SK-N-SH treated with all-trans-retinoic acid at 6 μM for 48 hours (cell line): ENCODE results near the gene KRT15.
A peak's percentile ranks its signal among the peaks of the same experiment; 100 is the strongest.

Source experiments
- ATAC-seq: fragments of 200-7000 bp; cut with Tn5 transposase; 3 replicates; pipeline ENCODE4 v1.9.1; 2020; ENCODE audit warnings: mild to moderate bottlenecking, moderate library complexity
- BACH2 ChIP-seq: fragments of 250-450 bp; sonication (Bioruptor Pico); IDR thresholded peaks from 2 replicates; pipeline ENCODE4 v1.9.0; 2021; ENCODE audit warnings: mild to moderate bottlenecking, borderline replicate concordance
- CSDC2 ChIP-seq: fragments of 250-450 bp; sonication (Bioruptor Pico); IDR thresholded peaks from 2 replicates; pipeline ENCODE4 v1.5.0; 2020; ENCODE audit warnings: mild to moderate bottlenecking, moderate library complexity
- ESRRG ChIP-seq: fragments of 250-450 bp; sonication (Bioruptor Pico); IDR thresholded peaks from 2 replicates; pipeline ENCODE4 v1.6.1; 2021; ENCODE audit warnings: mild to moderate bottlenecking
- GLIS3 ChIP-seq: fragments of 250-450 bp; sonication (Bioruptor Pico); IDR thresholded peaks from 2 replicates; pipeline ENCODE4 v1.5.0; 2020; ENCODE audit warnings: mild to moderate bottlenecking, moderate library complexity
- ISL1 ChIP-seq: fragments of 250-450 bp; sonication (Bioruptor Pico); IDR thresholded peaks from 2 replicates; pipeline ENCODE4 v2.1.2; 2022; ENCODE audit warnings: mild to moderate bottlenecking, moderate library complexity
- OSR1 ChIP-seq: fragments of 250-450 bp; sonication (Bioruptor Pico); IDR thresholded peaks from 2 replicates; pipeline ENCODE4 v1.8.0; 2022; ENCODE audit warnings: moderate library complexity, mild to moderate bottlenecking, inconsistent platforms
- RARB ChIP-seq: fragments of 250-450 bp; sonication (Bioruptor Pico); IDR thresholded peaks from 2 replicates; pipeline ENCODE4 v1.8.0; 2021; ENCODE audit warnings: mild to moderate bottlenecking, moderate library complexity
- SNAI2 ChIP-seq: fragments of 250-450 bp; sonication (Bioruptor Pico); IDR thresholded peaks from 2 replicates; pipeline ENCODE4 v1.5.0; 2020; ENCODE audit warnings: mild to moderate bottlenecking, moderate library complexity
- TCF4 ChIP-seq: fragments of 250-450 bp; sonication (Bioruptor Pico); IDR thresholded peaks from 2 replicates; pipeline ENCODE4 v1.8.0; 2021; ENCODE audit warnings: mild to moderate bottlenecking, moderate library complexity, borderline replicate concordance
- ZC3H10 ChIP-seq: fragments of 250-450 bp; sonication (Bioruptor Pico); IDR thresholded peaks from 2 replicates; pipeline ENCODE4 v1.5.1; 2021; ENCODE audit warnings: mild to moderate bottlenecking, moderate library complexity
- ZFP3 ChIP-seq: fragments of 250-450 bp; sonication (Bioruptor Pico); IDR thresholded peaks from 2 replicates; pipeline ENCODE4 v1.5.0; 2020; ENCODE audit warnings: mild to moderate bottlenecking, moderate library complexity
- ZFP30 ChIP-seq: fragments of 450-650 bp; formaldehyde crosslinking; IDR thresholded peaks from 2 replicates; pipeline ENCODE4 v1.5.0; 2022; ENCODE audit warnings: mild to moderate bottlenecking, moderate library complexity
- ZNF565 ChIP-seq: fragments of 450-650 bp; formaldehyde crosslinking; conservative IDR thresholded peaks from 2 replicates; pipeline ENCODE4 v1.5.0; 2020; ENCODE audit warnings: low read depth, mild to moderate bottlenecking, moderate library complexity
- ZNF70 ChIP-seq: fragments of 450-650 bp; formaldehyde crosslinking; IDR thresholded peaks from 2 replicates; pipeline ENCODE4 v1.5.0; 2020; ENCODE audit warnings: mild to moderate bottlenecking, moderate library complexity
- ZNF8 ChIP-seq: fragments of 450-650 bp; formaldehyde crosslinking; IDR thresholded peaks from 2 replicates; pipeline ENCODE4 v1.5.0; 2020; ENCODE audit warnings: mild to moderate bottlenecking, moderate library complexity
- TF ChIP-seq, protein P1 (sequence below): fragments of 250-450 bp; sonication (Bioruptor Pico); IDR thresholded peaks from 2 replicates; pipeline ENCODE4 v1.5.0; 2020; ENCODE audit warnings: mild to moderate bottlenecking, moderate library complexity
- TF ChIP-seq, protein P2 (sequence below): fragments of 250-450 bp; sonication (Bioruptor Pico); IDR thresholded peaks from 2 replicates; pipeline ENCODE4 v1.5.1; 2021; ENCODE audit warnings: mild to moderate bottlenecking, moderate library complexity
- TF ChIP-seq, protein P3 (sequence below): fragments of 250-450 bp; sonication (Bioruptor Pico); IDR thresholded peaks from 2 replicates; pipeline ENCODE4 v1.5.1; 2020; ENCODE audit warnings: low read depth, mild to moderate bottlenecking, moderate library complexity
- TF ChIP-seq, protein P4 (sequence below): fragments of 250-450 bp; sonication (Bioruptor Pico); IDR thresholded peaks from 2 replicates; pipeline ENCODE4 v1.8.0; 2021; ENCODE audit warnings: low read depth, mild to moderate bottlenecking, moderate library complexity, borderline replicate concordance

The KRT15 gene

DNA sequence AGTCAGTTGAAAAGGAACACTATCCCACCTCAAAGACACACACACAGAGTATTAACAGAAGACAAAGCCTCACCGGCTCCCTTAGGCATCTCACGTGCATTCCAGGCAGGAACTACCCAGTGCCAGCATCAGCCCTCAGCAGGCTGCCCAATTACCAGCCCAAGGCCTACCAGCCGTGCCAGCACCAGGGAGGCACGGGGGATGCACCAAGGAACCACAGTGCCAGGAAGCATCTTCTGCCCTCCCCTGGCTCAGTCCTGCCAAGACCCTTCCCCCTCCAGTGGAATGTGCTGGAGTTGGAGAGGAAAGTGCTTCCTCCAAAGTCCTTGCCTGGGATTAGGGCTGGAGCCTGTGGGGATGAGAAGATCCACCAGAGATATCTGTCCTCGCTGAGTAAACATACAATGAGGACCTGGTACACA, 20.4 kb upstream of the KRT15 start:
- TF ChIP-seq GLIS3 (CRISPR knock-in tag) (no peak), OSR1 (CRISPR knock-in tag) (no peak), CSDC2 (CRISPR knock-in tag) (no peak), ISL1 (no peak), ZNF70 (CRISPR knock-in tag) (no peak), ZFP30 (CRISPR knock-in tag) (no peak)
- TF ChIP-seq, protein P1, sequence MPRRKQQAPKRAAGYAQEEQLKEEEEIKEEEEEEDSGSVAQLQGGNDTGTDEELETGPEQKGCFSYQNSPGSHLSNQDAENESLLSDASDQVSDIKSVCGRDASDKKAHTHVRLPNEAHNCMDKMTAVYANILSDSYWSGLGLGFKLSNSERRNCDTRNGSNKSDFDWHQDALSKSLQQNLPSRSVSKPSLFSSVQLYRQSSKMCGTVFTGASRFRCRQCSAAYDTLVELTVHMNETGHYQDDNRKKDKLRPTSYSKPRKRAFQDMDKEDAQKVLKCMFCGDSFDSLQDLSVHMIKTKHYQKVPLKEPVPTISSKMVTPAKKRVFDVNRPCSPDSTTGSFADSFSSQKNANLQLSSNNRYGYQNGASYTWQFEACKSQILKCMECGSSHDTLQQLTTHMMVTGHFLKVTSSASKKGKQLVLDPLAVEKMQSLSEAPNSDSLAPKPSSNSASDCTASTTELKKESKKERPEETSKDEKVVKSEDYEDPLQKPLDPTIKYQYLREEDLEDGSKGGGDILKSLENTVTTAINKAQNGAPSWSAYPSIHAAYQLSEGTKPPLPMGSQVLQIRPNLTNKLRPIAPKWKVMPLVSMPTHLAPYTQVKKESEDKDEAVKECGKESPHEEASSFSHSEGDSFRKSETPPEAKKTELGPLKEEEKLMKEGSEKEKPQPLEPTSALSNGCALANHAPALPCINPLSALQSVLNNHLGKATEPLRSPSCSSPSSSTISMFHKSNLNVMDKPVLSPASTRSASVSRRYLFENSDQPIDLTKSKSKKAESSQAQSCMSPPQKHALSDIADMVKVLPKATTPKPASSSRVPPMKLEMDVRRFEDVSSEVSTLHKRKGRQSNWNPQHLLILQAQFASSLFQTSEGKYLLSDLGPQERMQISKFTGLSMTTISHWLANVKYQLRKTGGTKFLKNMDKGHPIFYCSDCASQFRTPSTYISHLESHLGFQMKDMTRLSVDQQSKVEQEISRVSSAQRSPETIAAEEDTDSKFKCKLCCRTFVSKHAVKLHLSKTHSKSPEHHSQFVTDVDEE, result 0 out of 2 replicates have a peak, but pooled peaks have one; percentile 26
- TF ChIP-seq, protein P2, sequence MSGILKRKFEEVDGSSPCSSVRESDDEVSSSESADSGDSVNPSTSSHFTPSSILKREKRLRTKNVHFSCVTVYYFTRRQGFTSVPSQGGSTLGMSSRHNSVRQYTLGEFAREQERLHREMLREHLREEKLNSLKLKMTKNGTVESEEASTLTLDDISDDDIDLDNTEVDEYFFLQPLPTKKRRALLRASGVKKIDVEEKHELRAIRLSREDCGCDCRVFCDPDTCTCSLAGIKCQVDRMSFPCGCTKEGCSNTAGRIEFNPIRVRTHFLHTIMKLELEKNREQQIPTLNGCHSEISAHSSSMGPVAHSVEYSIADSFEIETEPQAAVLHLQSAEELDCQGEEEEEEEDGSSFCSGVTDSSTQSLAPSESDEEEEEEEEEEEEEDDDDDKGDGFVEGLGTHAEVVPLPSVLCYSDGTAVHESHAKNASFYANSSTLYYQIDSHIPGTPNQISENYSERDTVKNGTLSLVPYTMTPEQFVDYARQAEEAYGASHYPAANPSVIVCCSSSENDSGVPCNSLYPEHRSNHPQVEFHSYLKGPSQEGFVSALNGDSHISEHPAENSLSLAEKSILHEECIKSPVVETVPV (CRISPR knock-in tag), result no peak
- peak; percentile 75 for ATAC-seq

DNA sequence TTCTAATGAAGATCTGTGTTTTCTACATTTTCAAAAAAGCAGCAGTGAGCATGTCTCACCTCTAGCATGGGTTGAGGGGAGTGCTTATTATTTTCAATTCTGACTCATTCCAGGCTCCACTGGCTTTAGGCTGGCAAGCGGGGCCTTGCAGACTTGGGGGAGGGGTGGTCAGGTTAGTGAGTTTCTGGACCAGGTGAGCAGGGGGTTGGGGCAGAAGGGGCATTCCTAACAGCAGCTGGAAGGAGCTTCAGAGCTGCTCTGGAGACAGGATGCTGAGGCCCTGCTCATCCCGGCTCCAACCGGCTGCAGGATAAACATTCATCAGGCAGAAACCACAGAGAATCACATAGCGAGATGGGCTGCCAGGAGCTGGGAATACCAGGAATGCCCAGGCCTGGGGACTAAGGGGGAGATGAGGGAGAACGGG, 19.9 kb upstream of the KRT15 start:
- ATAC-seq, result peak; percentile 84
- TF ChIP-seq ZFP3 (CRISPR knock-in tag), result no peak
- TF ChIP-seq ZNF8 (CRISPR knock-in tag), result no peak
- no peak for TF ChIP-seq SNAI2 (CRISPR knock-in tag)
- no peak for TF ChIP-seq ZC3H10 (CRISPR knock-in tag)
- TF ChIP-seq, protein P2 (CRISPR knock-in tag), result no peak
- no peak for TF ChIP-seq CSDC2 (CRISPR knock-in tag)
- TF ChIP-seq, protein P3, sequence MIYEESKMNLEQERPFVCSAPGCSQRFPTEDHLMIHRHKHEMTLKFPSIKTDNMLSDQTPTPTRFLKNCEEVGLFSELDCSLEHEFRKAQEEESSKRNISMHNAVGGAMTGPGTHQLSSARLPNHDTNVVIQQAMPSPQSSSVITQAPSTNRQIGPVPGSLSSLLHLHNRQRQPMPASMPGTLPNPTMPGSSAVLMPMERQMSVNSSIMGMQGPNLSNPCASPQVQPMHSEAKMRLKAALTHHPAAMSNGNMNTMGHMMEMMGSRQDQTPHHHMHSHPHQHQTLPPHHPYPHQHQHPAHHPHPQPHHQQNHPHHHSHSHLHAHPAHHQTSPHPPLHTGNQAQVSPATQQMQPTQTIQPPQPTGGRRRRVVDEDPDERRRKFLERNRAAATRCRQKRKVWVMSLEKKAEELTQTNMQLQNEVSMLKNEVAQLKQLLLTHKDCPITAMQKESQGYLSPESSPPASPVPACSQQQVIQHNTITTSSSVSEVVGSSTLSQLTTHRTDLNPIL (CRISPR knock-in tag), result no peak
- TF ChIP-seq TCF4 (CRISPR knock-in tag), result no peak
- TF ChIP-seq ZFP30 (CRISPR knock-in tag), result no peak
- no peak for TF ChIP-seq RARB (CRISPR knock-in tag)
- no peak for TF ChIP-seq BACH2
- TF ChIP-seq OSR1 (CRISPR knock-in tag), result no peak
- TF ChIP-seq ZNF565 (CRISPR knock-in tag), result no peak
- TF ChIP-seq, protein P1, result no peak
- TF ChIP-seq GLIS3 (CRISPR knock-in tag), result no peak
- TF ChIP-seq, protein P4, sequence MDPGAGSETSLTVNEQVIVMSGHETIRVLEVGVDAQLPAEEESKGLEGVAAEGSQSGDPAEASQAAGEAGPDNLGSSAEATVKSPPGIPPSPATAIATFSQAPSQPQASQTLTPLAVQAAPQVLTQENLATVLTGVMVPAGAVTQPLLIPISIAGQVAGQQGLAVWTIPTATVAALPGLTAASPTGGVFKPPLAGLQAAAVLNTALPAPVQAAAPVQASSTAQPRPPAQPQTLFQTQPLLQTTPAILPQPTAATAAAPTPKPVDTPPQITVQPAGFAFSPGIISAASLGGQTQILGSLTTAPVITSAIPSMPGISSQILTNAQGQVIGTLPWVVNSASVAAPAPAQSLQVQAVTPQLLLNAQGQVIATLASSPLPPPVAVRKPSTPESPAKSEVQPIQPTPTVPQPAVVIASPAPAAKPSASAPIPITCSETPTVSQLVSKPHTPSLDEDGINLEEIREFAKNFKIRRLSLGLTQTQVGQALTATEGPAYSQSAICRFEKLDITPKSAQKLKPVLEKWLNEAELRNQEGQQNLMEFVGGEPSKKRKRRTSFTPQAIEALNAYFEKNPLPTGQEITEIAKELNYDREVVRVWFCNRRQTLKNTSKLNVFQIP, result no peak

DNA sequence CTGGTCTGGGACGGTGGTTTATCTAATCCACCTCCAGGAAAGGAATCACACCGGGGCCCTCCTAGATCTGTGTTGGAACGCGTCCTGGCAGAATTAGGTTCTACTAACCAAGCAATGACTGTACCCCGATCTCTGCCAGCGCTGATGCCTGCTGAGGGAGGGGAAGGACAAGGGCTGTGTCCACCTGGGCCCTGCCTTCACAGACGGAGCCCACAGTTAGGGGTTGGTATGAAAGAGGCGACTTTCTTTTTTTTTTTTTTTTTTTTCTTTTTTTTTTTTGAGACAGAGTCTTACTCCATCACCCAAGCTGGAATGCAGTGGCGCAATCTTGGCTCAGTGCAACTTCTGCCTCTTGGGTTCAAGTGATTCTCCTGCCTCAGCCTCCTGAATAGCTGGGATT, 19.3 kb upstream of the KRT15 start:
- no peak for TF ChIP-seq ESRRG (CRISPR knock-in tag)
- TF ChIP-seq, protein P1, result no peak
- no peak for TF ChIP-seq ZFP30 (CRISPR knock-in tag)
- TF ChIP-seq ZNF8 (CRISPR knock-in tag), result no peak
- ATAC-seq, result no peak
